Measurements from ENCODE around the gene TNFSF11. TPM values are rescaled to one million over a fixed set of nuclear protein-coding genes. Genes with fewer than 3 reads are reported as not detected.

TNFSF11 gene
- polyA plus RNA-seq, 3 donors = not detected

- Mint-ChIP-seq H3K9me3 (peaks cover 0 to 4% (median 2%) of the 10 kb centered on the region in 7 donors), H3K36me3 (no peaks in the 10 kb centered on the region), H3K27me3 (ENCODE audit: low read depth in 3 of 3) (peaks cover 1 to 2% (median 1%) of the 10 kb centered on the region in 3 donors), H3K4me1 (no peaks in the 10 kb centered on the region), H3K4me3 (no peak overlapping the region), H3K27ac (no peak overlapping the region)
- Histone ChIP-seq H3K4me3 (replicated peaks in 1 of 3; ENCODE audit: low read depth in 2 of 3, low read length in 3 of 3) (no peak overlapping the region), H3K27ac (ENCODE audit: low read depth in 1 of 2, low read length in 2 of 2) (no peak overlapping the region), H3K9ac (ENCODE audit: insufficient read depth, low read length, poor library complexity, severe bottlenecking) (no peak overlapping the region), H3K36me3 (replicated peaks in 1 of 2; ENCODE audit: control insufficient read depth in 1 of 2, insufficient read depth in 2 of 2, low read length in 2 of 2) (no peaks in the 10 kb centered on the region), H3K9me3 (replicated peaks in 1 of 2; ENCODE audit: control insufficient read depth in 1 of 2, insufficient read depth in 1 of 2, low read length in 2 of 2) (no peaks in the 10 kb centered on the region), H3K4me1 (ENCODE audit: control insufficient read depth in 1 of 2, insufficient read depth in 2 of 2, low read length in 2 of 2) (no peaks in the 10 kb centered on the region), H4K20me1 (ENCODE audit: insufficient read depth, low read length) (no peaks in the 10 kb centered on the region), H3K79me2 (ENCODE audit: insufficient read depth, low read length) (no peaks in the 10 kb centered on the region), H2AFZ (ENCODE audit: insufficient read depth, low read depth, low read length, poor library complexity, severe bottlenecking) (no peak overlapping the region), H3K27me3 (ENCODE audit: control insufficient read depth in 2 of 2, insufficient read depth in 2 of 2, low read length in 2 of 2) (no peaks in the 10 kb centered on the region), H3K4me2 (replicated peaks; ENCODE audit: extremely low read depth, low read length, poor library complexity, severe bottlenecking) (no peak overlapping the region)
- DNase-seq = peak in 1 of 3 donors; percentile 5
- intact Hi-C loops (cut with micrococcal nuclease) = no loop called here
- 93% methylated on average over 5 of the region's 6 CpGs for WGBS (ENCODE audit: insufficient coverage)
- TF ChIP-seq CTCF (IDR thresholded peaks at IDR 0.05) = no peak
Observed at GRCh38 chr13:42615691-42616090, 41.7 kb downstream of the TNFSF11 start.

GRCh38 chr13:42617221-42617620 is 43.3 kb downstream of the TNFSF11 start:
- no peak overlapping the region for H3K4me3 Mint-ChIP-seq
- H3K79me2 ChIP-seq (ENCODE audit: insufficient read depth, low read length) = no peaks in the 10 kb centered on the region
- H4K20me1 ChIP-seq (ENCODE audit: insufficient read depth, low read length) = no peaks in the 10 kb centered on the region
- H3K36me3 ChIP-seq (replicated peaks in 1 of 2; ENCODE audit: control insufficient read depth in 1 of 2, insufficient read depth in 2 of 2, low read length in 2 of 2) = no peaks in the 10 kb centered on the region
- TF ChIP-seq CTCF (IDR thresholded peaks at IDR 0.05) = no peak
- H3K4me2 ChIP-seq (replicated peaks; ENCODE audit: extremely low read depth, low read length, poor library complexity, severe bottlenecking) = no peak overlapping the region
- H3K27ac Mint-ChIP-seq = no peak overlapping the region
- no peak overlapping the region for H3K27ac ChIP-seq (ENCODE audit: low read depth in 1 of 2, low read length in 2 of 2)
- intact Hi-C loops (cut with micrococcal nuclease) = no loop called here
- H3K27me3 Mint-ChIP-seq (ENCODE audit: low read depth in 3 of 3) = peaks cover 1 to 3% (median 2%) of the 10 kb centered on the region in 3 donors
- no peaks in the 10 kb centered on the region for H3K4me1 Mint-ChIP-seq
- no peak overlapping the region for H3K4me3 ChIP-seq (replicated peaks in 1 of 3; ENCODE audit: low read depth in 2 of 3, low read length in 3 of 3)
- DNase-seq = no peak
- no CpG with 5 or more reads among the region's 3 CpGs for WGBS (ENCODE audit: insufficient coverage)
- H2AFZ ChIP-seq (ENCODE audit: insufficient read depth, low read depth, low read length, poor library complexity, severe bottlenecking) = no peak overlapping the region
- H3K9me3 Mint-ChIP-seq = peaks cover 0 to 4% (median 2%) of the 10 kb centered on the region in 7 donors
- H3K27me3 ChIP-seq (ENCODE audit: control insufficient read depth in 2 of 2, insufficient read depth in 2 of 2, low read length in 2 of 2) = no peaks in the 10 kb centered on the region
- H3K9me3 ChIP-seq (replicated peaks in 1 of 2; ENCODE audit: control insufficient read depth in 1 of 2, insufficient read depth in 1 of 2, low read length in 2 of 2) = no peaks in the 10 kb centered on the region
- H3K9ac ChIP-seq (ENCODE audit: insufficient read depth, low read length, poor library complexity, severe bottlenecking) = no peak overlapping the region
- no peaks in the 10 kb centered on the region for H3K4me1 ChIP-seq (ENCODE audit: control insufficient read depth in 1 of 2, insufficient read depth in 2 of 2, low read length in 2 of 2)
- H3K36me3 Mint-ChIP-seq = no peaks in the 10 kb centered on the region
